Astrocyte of the cerebellum (primary cell): ENCODE results near the gene GFOD1.

Experiments
- DNase-seq: peaks from one replicate; pipeline ENCODE4 v3.0.0-alpha.2; 2011; ENCODE audit warnings: low read depth
- H3K4me3 ChIP-seq: 2 replicates; pipeline ENCODE4 v1.5.1; 2011; ENCODE audit warnings: mild to moderate bottlenecking, low read depth, low read length, moderate library complexity
- in situ Hi-C: cut with HindIII; loops from 2 replicates; pipeline ENCODE4 v1.10.0; 2017; ENCODE audit warnings: low sequenced_read_pairs
- TF ChIP-seq, protein P1 (sequence below): IDR thresholded peaks from 2 replicates; pipeline ENCODE4 v1.5.1; 2012; ENCODE audit warnings: low read length, low read depth, moderate library complexity, mild to moderate bottlenecking; ENCODE audit errors: missing control alignments

The GFOD1 gene

DNA sequence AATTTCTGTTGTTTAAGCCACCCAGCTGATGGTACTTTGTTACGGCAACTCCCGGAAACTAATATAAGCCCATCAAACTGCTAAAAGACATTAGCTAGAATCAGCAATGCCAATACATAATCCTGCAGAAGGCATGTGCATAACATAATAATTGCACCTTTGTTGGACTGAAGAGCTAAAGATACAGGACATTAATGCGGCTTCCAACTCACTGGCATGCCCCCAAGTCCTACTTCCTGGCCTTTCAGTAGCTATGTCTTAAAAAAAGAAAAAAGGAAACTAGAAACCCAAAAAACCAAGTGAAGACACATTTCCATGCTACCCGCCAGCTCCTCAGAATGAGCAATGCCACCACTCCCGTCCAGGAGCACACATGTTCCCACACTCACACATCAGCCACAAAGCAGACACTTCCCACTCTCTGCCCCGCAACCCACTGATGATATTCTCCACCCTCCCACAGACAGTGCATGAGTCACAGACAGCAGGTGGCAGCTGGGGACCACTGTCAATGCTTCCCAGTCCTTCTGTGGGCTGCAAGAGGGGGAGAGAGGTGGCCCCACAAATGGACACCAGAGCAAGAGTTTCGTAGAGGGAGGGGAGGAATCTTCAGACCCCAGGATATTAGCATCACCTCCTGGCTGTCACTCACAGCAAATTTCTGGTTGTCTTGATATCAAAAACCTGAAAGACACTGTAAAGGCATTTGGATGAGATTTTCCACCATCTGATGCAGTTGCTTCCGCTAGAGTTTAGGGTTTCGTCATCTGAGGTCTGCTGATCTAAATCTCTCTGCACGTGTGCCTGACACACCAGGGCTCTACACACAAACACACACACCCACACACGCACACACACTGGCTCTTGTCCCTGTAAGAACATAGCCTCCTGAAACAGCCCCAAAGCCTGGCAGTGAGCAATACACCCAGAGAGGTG is 32.8 kb downstream of the GFOD1 start:
- no peak for DNase-seq
- in situ Hi-C loops, result no loop called here
- TF ChIP-seq, protein P1, sequence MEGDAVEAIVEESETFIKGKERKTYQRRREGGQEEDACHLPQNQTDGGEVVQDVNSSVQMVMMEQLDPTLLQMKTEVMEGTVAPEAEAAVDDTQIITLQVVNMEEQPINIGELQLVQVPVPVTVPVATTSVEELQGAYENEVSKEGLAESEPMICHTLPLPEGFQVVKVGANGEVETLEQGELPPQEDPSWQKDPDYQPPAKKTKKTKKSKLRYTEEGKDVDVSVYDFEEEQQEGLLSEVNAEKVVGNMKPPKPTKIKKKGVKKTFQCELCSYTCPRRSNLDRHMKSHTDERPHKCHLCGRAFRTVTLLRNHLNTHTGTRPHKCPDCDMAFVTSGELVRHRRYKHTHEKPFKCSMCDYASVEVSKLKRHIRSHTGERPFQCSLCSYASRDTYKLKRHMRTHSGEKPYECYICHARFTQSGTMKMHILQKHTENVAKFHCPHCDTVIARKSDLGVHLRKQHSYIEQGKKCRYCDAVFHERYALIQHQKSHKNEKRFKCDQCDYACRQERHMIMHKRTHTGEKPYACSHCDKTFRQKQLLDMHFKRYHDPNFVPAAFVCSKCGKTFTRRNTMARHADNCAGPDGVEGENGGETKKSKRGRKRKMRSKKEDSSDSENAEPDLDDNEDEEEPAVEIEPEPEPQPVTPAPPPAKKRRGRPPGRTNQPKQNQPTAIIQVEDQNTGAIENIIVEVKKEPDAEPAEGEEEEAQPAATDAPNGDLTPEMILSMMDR, result no peak
- no peak overlapping the region for H3K4me3 ChIP-seq

DNA sequence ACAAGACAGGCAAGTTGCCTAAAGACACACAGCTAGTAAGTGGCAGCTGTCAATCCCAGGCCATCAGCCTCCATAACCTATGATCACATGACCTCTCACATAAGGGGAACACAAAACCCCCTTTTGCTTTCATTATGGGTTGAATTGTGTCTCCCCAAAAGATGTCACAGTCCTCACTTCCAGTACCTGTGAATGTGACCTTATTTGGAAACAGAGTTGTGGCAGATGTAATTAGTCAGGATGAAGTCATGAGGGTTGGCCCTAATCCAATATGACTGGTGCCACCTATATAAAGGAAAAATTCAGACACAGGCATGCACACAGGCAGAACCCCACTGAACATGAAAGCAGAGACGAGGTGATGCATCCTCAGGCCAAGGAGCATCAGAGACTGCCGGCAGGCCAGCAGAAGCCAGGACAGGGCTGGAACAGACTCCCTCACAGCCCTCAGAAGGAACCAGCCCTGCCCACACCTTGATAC is 33.6 kb downstream of the GFOD1 start:
- no peak for DNase-seq
- H3K4me3 ChIP-seq, result no peak overlapping the region
- in situ Hi-C loops, result no loop called here
- TF ChIP-seq, protein P1, result no peak

DNA sequence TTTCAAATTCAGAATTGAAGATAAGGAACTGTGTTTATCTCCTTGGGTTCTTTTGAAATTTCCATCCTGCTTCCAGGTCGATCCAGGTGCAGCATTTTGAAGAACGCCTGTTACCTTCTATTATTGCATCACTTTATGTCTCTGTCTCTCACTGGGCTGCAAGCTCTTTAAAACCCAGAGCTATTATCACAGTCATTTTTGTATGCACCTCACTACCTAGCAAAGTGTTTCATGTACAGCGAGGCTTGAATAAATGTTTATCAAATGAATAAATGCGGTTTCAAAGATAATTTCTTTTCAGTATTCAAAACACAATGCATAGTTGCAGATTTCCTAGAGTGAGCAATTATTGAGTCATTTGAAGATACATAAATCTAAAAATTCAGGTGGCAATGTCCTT is 34.2 kb downstream of the GFOD1 start:
- TF ChIP-seq, protein P1, result no peak
- no peak for DNase-seq
- H3K4me3 ChIP-seq, result no peak overlapping the region
- in situ Hi-C loops, result no loop called here

DNA sequence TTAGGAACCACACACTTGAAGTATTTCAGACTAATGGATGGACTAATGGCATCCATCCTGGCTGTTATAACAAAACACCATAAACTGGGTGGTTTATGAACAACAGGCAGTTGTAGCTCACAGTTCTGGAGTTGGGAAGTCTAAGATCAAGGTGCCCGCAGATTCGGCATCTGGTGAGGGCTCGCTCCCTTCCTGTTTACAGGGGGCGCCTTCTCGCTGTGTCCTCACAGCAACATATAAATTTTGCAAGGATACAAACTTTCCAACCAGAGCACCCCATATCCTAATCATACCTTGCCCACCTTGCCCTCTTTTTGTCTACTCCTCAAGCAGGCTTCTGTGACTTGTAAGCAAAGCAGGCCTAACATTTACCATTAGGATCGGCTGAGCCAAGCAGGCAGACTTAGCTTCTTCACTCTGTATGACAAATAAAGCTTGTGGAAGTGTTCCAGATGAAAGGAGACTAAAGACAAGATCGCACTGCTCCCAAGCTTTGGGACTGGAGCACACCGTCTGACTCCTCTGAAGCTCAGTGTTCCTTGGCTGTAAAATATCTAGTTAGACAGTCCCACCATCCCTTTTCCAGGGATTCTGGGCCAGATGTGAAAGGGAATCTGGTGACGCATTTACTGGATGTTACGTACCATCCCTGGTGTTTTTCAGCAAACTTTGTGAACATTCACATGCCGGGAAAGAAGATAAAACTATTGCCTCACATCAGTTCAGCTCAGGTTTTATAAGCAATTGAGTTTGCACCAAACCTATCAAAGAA is 34.9 kb downstream of the GFOD1 start:
- no peak overlapping the region for H3K4me3 ChIP-seq
- DNase-seq, result no peak
- TF ChIP-seq, protein P1, result no peak
- in situ Hi-C loops, result no loop called here

DNA sequence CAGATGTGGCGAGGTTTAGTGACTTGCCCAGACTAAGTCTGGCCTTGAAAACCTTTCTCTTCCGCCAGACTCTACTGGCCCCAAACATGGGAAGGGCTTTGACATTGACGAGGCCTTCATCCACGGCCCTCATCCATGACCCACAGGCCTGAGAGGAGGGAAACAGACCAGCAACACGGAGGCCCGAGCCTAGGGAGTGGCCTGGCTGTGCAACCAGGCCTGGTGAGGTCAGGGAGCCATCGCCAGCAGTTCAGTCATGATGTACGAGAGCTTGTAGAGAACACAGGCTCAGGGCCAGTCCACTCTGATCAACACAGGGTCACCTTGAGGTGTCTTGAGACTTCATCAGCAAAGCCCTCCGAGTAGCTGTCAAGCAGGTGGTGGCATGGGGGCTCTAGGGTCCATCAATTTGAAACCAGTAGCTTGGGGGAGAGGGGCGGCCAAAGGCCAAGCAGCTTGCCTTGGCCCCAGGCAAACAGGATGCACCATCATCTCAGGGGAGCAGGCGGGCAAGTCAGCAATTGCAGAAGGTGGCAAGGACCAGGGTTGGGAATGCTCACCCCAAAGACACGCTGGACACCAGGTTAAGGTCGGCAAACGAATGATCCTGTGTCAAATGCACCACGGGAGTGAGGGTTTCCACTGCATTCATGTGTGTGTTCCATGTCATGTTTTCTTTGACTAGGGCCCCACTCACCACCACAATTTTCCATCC is 36.1 kb downstream of the GFOD1 start:
- no peak for DNase-seq
- H3K4me3 ChIP-seq, result no peak overlapping the region
- in situ Hi-C loops, result no loop called here

More for the DNA sequence above, 36.1 kb downstream of the GFOD1 start:
- TF ChIP-seq, protein P1, result no peak
